Transverse colon (tissue), 3 donors: ENCODE measurements around the gene SPTA1.

Source experiments
- CTCF ChIP-seq, 5 experiments: fragments of 200-600 bp in 3 of 5; fragments of 450-650 bp in 2 of 5; sonication (generic) in 3 of 5; IDR thresholded peaks; 1 replicate in 2 of 5; 2 replicates in 3 of 5; pipeline ENCODE4 v1.5.1; 2016 to 2017; ENCODE audit warnings: antibody characterized with exemption in 5 of 5, inconsistent platforms in 3 of 5, mild to moderate bottlenecking in 2 of 5, moderate library complexity in 1 of 5
- EP300 ChIP-seq: sonication (generic); formaldehyde crosslinking; IDR thresholded peaks from one replicate; pipeline ENCODE4 v1.6.1; 2017; ENCODE audit warnings: antibody characterized with exemption, low read depth
- POLR2A ChIP-seq: fragments of 450-650 bp; IDR thresholded peaks from one replicate; pipeline ENCODE4 v1.6.1; 2016; ENCODE audit warnings: antibody characterized with exemption, mild to moderate bottlenecking, moderate library complexity

GRCh38 chr1:158572226-158572625, 114.3 kb downstream of the SPTA1 start:
- TF ChIP-seq CTCF (IDR thresholded peaks at IDR 0.05) (no peak), EP300 (no peak), POLR2A (no peak)
